ENCODE data around the gene TANC1. TPM values are rescaled to one million over a fixed set of nuclear protein-coding genes. Genes with fewer than 3 reads are reported as not detected.

Gene TANC1
- total RNA-seq, 1 experiment from 2014 or later: 21.1 TPM

DNA sequence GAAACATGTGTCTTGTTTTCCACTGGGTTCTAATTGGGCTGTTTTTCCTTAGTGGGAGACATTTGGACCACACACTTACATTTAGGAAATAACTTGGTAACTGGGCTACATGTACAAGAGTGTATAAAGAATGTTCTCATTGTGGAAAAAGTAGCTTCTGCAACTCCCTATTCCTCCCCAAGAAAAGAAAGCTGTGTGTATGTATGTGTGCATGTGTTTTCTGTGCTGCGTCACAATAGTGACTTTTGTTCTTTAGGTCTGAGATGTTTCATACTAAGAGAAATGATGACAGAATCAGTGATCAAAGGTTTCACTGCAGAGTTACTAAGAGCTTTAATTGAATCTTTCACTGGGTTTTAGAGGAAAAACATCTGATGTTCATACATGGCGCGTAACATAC lies 82.7 kb downstream of the TANC1 start:
- peaks cover 24% of the 10 kb centered on the region for H3K4me1 Mint-ChIP-seq (ENCODE audit: low read depth, unreplicated experiment)
- Histone ChIP-seq H3K27me3 (replicated peaks; ENCODE audit: control insufficient read depth, insufficient read depth, low read length) (no peaks in the 10 kb centered on the region), H3K9me3 (no peaks in the 10 kb centered on the region), H3K36me3 (ENCODE audit: control insufficient read depth, insufficient read depth, low read length) (no peaks in the 10 kb centered on the region), H3K4me1 (peaks cover 11% of the 10 kb centered on the region), H3K4me3 (ENCODE audit: low read depth, low read length) (no peak overlapping the region)
- intact Hi-C loops (cut with micrococcal nuclease; ENCODE audit: unreplicated experiment): no loop called here
- DNase-seq: no peak
- TF ChIP-seq, protein P1, sequence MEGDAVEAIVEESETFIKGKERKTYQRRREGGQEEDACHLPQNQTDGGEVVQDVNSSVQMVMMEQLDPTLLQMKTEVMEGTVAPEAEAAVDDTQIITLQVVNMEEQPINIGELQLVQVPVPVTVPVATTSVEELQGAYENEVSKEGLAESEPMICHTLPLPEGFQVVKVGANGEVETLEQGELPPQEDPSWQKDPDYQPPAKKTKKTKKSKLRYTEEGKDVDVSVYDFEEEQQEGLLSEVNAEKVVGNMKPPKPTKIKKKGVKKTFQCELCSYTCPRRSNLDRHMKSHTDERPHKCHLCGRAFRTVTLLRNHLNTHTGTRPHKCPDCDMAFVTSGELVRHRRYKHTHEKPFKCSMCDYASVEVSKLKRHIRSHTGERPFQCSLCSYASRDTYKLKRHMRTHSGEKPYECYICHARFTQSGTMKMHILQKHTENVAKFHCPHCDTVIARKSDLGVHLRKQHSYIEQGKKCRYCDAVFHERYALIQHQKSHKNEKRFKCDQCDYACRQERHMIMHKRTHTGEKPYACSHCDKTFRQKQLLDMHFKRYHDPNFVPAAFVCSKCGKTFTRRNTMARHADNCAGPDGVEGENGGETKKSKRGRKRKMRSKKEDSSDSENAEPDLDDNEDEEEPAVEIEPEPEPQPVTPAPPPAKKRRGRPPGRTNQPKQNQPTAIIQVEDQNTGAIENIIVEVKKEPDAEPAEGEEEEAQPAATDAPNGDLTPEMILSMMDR (IDR thresholded peaks at IDR 0.05; ENCODE audit: insufficient read depth in 1 of 2, low read depth in 1 of 2, low read length in 1 of 2, severe bottlenecking in 1 of 2, unreplicated experiment in 1 of 2): no peak
- H3K27me3 Mint-ChIP-seq (ENCODE audit: insufficient read depth, unreplicated experiment): no peaks in the 10 kb centered on the region
- H3K36me3 Mint-ChIP-seq (ENCODE audit: insufficient read depth, unreplicated experiment): no peaks in the 10 kb centered on the region
- ChIA-PET CTCF (no interaction called here), POLR2A (interaction anchor here (0.6 kb wide), 1 partner anchor 134 kb away, joined by 3 read pairs; no protein-coding TSS in a partner anchor)
- BruUV-seq (replicated peaks): no TSS peak
- no peak overlapping the region for H3K4me3 Mint-ChIP-seq (ENCODE audit: unreplicated experiment)
- no peak overlapping the region for H3K27ac Mint-ChIP-seq (ENCODE audit: unreplicated experiment)
- no peaks in the 10 kb centered on the region for H3K9me3 Mint-ChIP-seq (ENCODE audit: unreplicated experiment)

DNA sequence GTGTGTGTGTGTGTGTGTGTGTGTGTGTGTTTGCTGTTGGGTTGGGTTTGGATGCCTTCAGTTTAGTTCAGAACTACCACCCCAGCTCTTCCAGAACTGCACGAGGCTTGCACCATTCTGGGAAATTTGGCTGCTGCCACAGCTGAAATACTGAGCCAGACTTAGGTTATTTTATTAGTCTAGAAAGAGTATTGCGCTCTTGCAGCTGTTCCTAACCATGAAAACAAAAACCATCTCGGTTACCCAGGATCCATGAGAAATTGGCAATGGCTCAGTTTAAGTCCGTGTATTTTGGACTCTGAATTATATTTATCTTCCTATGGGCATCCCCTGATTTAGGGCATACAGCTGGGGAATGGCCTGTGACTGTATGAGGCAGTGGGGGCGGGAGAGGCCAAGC lies 83.2 kb downstream of the TANC1 start:
- Histone ChIP-seq H3K4me1 (peaks cover 11% of the 10 kb centered on the region), H3K9me3 (no peaks in the 10 kb centered on the region), H3K27me3 (replicated peaks; ENCODE audit: control insufficient read depth, insufficient read depth, low read length) (no peaks in the 10 kb centered on the region), H3K36me3 (ENCODE audit: control insufficient read depth, insufficient read depth, low read length) (no peaks in the 10 kb centered on the region), H3K4me3 (ENCODE audit: low read depth, low read length) (no peak overlapping the region)
- Mint-ChIP-seq H3K4me3 (ENCODE audit: unreplicated experiment) (no peak overlapping the region), H3K27me3 (ENCODE audit: insufficient read depth, unreplicated experiment) (no peaks in the 10 kb centered on the region), H3K27ac (ENCODE audit: unreplicated experiment) (no peak overlapping the region), H3K9me3 (ENCODE audit: unreplicated experiment) (no peaks in the 10 kb centered on the region), H3K36me3 (ENCODE audit: insufficient read depth, unreplicated experiment) (no peaks in the 10 kb centered on the region), H3K4me1 (ENCODE audit: low read depth, unreplicated experiment) (peaks cover 24% of the 10 kb centered on the region)
- CTCF ChIA-PET: no interaction called here
- no peak for DNase-seq
- TF ChIP-seq, protein P1 (IDR thresholded peaks at IDR 0.05; ENCODE audit: insufficient read depth in 1 of 2, low read depth in 1 of 2, low read length in 1 of 2, severe bottlenecking in 1 of 2, unreplicated experiment in 1 of 2): no peak
- intact Hi-C loops (cut with micrococcal nuclease; ENCODE audit: unreplicated experiment): no loop called here
- no TSS peak for BruUV-seq (replicated peaks)
- POLR2A ChIA-PET: interaction anchor here (0.6 kb wide), 1 partner anchor 134 kb away, joined by 3 read pairs; no protein-coding TSS in a partner anchor

DNA sequence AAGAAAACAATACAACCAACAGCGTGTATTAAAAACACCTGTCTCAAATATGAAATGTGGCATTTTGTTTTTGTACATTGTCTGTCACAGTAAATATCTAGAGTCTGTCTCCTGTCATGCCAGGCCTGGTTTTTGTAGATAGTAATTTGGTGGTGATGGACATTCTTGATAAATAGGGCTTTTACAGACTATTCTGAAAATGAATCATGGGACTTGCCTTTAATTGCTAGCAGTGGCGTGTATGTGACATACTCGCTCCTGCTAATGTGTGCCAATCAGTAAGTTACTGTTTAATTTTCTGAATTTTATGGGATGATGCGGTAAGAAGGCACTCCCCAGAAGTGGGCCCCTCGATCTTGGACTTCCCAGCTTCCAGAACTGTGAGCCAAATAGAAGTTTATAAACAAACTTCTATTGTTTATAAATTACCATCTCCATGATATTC lies 83.7 kb downstream of the TANC1 start:
- H3K27me3 Mint-ChIP-seq (ENCODE audit: insufficient read depth, unreplicated experiment): no peaks in the 10 kb centered on the region
- TF ChIP-seq, protein P1 (IDR thresholded peaks at IDR 0.05; ENCODE audit: insufficient read depth in 1 of 2, low read depth in 1 of 2, low read length in 1 of 2, severe bottlenecking in 1 of 2, unreplicated experiment in 1 of 2): no peak
- intact Hi-C loops (cut with micrococcal nuclease; ENCODE audit: unreplicated experiment): no loop called here
- BruUV-seq (replicated peaks): no TSS peak
- peaks cover 3% of the 10 kb centered on the region for H3K36me3 Mint-ChIP-seq (ENCODE audit: insufficient read depth, unreplicated experiment)
- Histone ChIP-seq H3K27me3 (replicated peaks; ENCODE audit: control insufficient read depth, insufficient read depth, low read length) (no peaks in the 10 kb centered on the region), H3K36me3 (ENCODE audit: control insufficient read depth, insufficient read depth, low read length) (no peaks in the 10 kb centered on the region), H3K4me3 (ENCODE audit: low read depth, low read length) (no peak overlapping the region), H3K9me3 (no peaks in the 10 kb centered on the region), H3K4me1 (peaks cover 11% of the 10 kb centered on the region)
- DNase-seq: no peak
- H3K9me3 Mint-ChIP-seq (ENCODE audit: unreplicated experiment): no peaks in the 10 kb centered on the region
- CTCF ChIA-PET: no interaction called here
- peaks cover 24% of the 10 kb centered on the region for H3K4me1 Mint-ChIP-seq (ENCODE audit: low read depth, unreplicated experiment)
- H3K27ac Mint-ChIP-seq (ENCODE audit: unreplicated experiment): no peak overlapping the region
- no peak overlapping the region for H3K4me3 Mint-ChIP-seq (ENCODE audit: unreplicated experiment)
- POLR2A ChIA-PET: no interaction called here

All from Caco-2 (cell line).